NB4 (cell line): ENCODE results near the gene ACP4.

Experiments
- DNase-seq: peaks from one replicate; pipeline ENCODE4 v3.0.0; 2010; ENCODE audit warnings: low read depth
- H3K4me3 ChIP-seq: one replicate; pipeline ENCODE4 v1.5.1; 2011; ENCODE audit warnings: mild to moderate bottlenecking, low read depth, low read length, moderate library complexity
- MAX ChIP-seq: IDR thresholded peaks from 2 replicates; pipeline ENCODE4 v1.6.1; 2011; ENCODE audit warnings: low read depth, low read length
- MYC ChIP-seq: IDR thresholded peaks from 2 replicates; pipeline ENCODE4 v1.6.1; 2011; ENCODE audit warnings: low read depth, low read length
- POLR2A ChIP-seq: IDR thresholded peaks from 2 replicates; pipeline ENCODE4 v1.6.1; 2011; ENCODE audit warnings: mild to moderate bottlenecking; ENCODE audit not compliant: insufficient read length; ENCODE audit errors: extremely low read depth
- TF ChIP-seq, protein P1 (sequence below): IDR thresholded peaks from one replicate; pipeline ENCODE4 v1.5.1; 2012; ENCODE audit warnings: low read depth, low read length

Gene ACP4

DNA sequence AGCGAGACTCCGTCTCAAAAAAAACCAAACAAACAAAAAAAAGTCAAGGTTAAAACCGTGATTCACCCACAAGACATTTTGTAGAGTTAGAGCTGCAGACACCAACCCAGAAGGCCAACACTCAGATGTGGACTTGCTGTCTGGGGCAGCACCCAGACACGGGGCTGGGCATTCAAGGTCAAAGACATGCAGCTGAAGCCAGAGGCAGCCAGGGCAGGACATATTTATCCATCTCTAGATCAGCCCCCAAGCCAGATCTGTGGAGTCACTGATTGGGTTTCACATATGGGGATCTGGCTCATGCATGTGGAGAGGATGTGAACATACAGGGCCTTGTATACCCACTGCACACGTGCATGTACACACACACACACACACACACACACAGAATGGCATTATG is 39.6 kb downstream of the ACP4 start:
- DNase-seq: no peak
- H3K4me3 ChIP-seq: no peak overlapping the region
- TF ChIP-seq, protein P1, sequence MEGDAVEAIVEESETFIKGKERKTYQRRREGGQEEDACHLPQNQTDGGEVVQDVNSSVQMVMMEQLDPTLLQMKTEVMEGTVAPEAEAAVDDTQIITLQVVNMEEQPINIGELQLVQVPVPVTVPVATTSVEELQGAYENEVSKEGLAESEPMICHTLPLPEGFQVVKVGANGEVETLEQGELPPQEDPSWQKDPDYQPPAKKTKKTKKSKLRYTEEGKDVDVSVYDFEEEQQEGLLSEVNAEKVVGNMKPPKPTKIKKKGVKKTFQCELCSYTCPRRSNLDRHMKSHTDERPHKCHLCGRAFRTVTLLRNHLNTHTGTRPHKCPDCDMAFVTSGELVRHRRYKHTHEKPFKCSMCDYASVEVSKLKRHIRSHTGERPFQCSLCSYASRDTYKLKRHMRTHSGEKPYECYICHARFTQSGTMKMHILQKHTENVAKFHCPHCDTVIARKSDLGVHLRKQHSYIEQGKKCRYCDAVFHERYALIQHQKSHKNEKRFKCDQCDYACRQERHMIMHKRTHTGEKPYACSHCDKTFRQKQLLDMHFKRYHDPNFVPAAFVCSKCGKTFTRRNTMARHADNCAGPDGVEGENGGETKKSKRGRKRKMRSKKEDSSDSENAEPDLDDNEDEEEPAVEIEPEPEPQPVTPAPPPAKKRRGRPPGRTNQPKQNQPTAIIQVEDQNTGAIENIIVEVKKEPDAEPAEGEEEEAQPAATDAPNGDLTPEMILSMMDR: no peak
- TF ChIP-seq MYC: no peak
- TF ChIP-seq POLR2A: no peak
- TF ChIP-seq MAX: no peak

DNA sequence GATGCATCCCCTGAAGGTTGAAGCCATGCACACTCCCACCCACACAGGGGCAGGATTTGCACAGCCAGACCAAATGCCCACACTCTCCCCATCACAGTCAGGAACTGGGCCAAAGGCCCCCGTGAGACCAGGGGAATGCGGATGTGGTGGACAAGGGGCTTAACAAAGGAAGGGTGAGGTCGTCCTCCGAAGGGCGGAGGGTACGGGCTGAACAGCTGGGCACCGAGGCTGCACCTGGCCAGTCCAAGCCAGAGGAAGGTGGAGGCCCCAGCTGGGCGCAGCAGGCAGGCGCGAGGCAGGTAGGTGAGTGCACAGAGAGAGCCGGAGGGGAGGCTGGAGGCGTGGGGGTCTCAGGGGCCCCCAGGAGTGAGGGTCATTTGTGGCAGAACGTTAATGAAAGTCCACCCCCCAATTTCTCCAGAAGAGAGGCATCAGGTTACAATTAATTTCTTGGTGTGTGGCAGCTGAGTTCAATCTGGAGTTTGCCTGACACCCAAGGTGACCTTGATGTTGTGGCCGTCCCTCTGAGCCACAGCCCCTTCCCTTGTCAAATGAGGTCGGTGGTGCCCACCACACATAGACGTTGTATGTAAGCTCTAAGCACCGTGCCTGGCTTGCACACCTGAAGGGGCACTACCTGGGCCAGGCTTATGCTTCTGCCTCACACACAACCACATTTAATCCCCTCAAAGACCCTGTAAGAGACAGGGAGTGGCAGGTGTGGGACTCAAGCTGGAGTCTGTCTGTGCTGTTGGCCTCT is 40.2 kb downstream of the ACP4 start:
- DNase-seq: no peak
- no peak overlapping the region for H3K4me3 ChIP-seq
- TF ChIP-seq MAX: no peak
- no peak for TF ChIP-seq POLR2A
- TF ChIP-seq, protein P1: no peak
- TF ChIP-seq MYC: no peak

DNA sequence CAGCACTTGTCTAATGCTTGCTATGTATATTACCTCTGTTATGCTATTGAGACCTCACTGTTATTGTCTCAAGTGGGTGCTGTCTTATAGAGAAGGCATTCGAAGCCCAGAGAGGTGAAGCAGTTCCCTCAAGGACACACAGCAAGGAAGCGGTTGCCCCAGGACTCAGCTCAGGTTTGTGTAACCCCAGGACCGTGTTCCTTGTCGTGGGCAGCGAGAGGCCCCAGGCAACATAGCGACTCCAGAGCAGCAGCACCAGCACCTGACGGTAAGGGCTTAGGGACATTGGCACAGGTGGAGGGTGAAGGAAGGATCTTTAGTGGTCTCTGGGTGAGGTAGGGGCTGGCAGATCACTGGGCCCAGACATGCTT is 40.8 kb downstream of the ACP4 start:
- no peak overlapping the region for H3K4me3 ChIP-seq
- no peak for DNase-seq
- TF ChIP-seq, protein P1: no peak
- TF ChIP-seq POLR2A (no peak), MAX (no peak), MYC (no peak)

- no peak for DNase-seq
- no peak for TF ChIP-seq MAX
- TF ChIP-seq, protein P1: no peak
- no peak for TF ChIP-seq POLR2A
- no peak for TF ChIP-seq MYC
- H3K4me3 ChIP-seq: no peak overlapping the region
These were observed 42.5 kb downstream of the ACP4 start for GRCh38 chr19:50832666-50833065.

DNA sequence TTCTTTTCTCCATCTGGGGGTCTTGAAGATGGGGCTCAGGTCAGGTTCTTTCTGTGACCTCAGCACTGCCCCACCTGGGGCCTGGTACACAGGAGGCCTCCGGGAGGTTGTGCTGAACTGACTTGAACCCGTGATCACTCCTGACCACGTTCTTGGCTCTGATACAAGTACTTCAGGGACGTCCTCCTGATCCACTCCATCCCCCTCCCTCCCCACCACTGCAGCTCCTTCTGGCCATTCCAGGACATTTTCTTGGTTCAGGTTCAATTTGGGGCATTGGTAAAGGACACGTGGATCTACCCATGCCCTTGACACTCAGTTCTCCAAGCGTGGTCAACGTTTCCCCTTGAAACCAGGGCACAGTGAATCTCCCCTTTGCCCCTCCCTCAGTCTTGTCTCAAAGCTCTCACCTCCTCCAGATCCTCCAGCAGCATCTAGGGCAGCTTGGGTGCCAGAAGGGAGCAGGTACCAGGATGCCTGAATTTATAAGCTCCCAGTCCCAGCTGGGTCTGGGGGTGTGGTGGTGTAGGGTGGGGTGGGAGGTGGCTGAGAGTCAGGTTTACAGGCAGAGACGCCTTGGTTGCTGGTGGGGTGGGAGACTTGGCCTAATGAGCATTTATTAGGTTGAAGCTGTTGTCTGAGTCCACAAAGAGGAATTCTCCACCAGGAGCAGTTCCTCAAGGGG is 43.0 kb downstream of the ACP4 start, which contains the start of gene KLK15:
KLK15 (minus strand) TSS at position 458 of the 685 bp plus-strand sequence. CDS start 2,082 bp downstream, outside the sequence.
- TF ChIP-seq POLR2A (no peak), MYC (no peak), MAX (no peak)
- TF ChIP-seq, protein P1: no peak
- H3K4me3 ChIP-seq: no peak within 1 kb of the TSS
- no peak for DNase-seq
